Thyroid gland (tissue), 4 donors: ENCODE measurements around the gene EVA1B. TPM values are rescaled to one million over a fixed set of nuclear protein-coding genes. Genes with fewer than 3 reads are reported as not detected.

Source experiments
- DNase-seq, 2 donors: peaks; one replicate each; pipeline ENCODE4 v3.0.0-alpha.2; 2019
- H3K27ac ChIP-seq, 3 donors: fragments of 200-600 bp; sonication (generic); 1 replicate in 2 of 3; 2 replicates in 1 of 3; pipeline ENCODE4 v1.5.1; 2016 to 2019; ENCODE audit warnings: mild to moderate bottlenecking in 1 of 3, moderate library complexity in 1 of 3
- H3K27me3 ChIP-seq: fragments of 200-600 bp; sonication (generic); one replicate; pipeline ENCODE4 v1.5.1; 2019
- H3K36me3 ChIP-seq, 2 donors: fragments of 200-600 bp; sonication (generic); one replicate each; pipeline ENCODE4 v1.5.1; 2016 to 2019
- H3K4me1 ChIP-seq, 2 donors: fragments of 200-600 bp; sonication (generic); one replicate each; pipeline ENCODE4 v1.5.1; 2017 to 2019
- H3K4me3 ChIP-seq, 3 donors: fragments of 200-600 bp; sonication (generic); replicated peaks in 1 of 3; 1 replicate in 2 of 3; 2 replicates in 1 of 3; pipeline ENCODE4 v1.5.1; 2016; ENCODE audit warnings: mild to moderate bottlenecking in 1 of 3
- H3K9me3 ChIP-seq: fragments of 200-600 bp; sonication (generic); one replicate; pipeline ENCODE4 v1.5.1; 2017
- POLR2A ChIP-seq, 2 donors: fragments of 450-650 bp; IDR thresholded peaks; one replicate each; pipeline ENCODE4 v1.6.1; 2017; ENCODE audit warnings: antibody characterized with exemption in 2 of 2, mild to moderate bottlenecking in 2 of 2, moderate library complexity in 1 of 2
- WGBS, 2 donors: methylation state at CpG; one replicate each; pipeline ENCODE4 v1.1.5; 2017; 5-methylcytosine and 5-hydroxymethylcytosine counted together
- intact Hi-C: fragments of 100-400 bp; cut with DNase I; formaldehyde crosslinking; loops from one replicate; pipeline ENCODE4 v1.15.1; 2023
- total RNA-seq, 4 donors: library from RNA; depleted of rRNA; stranded (reverse); fragments of >200 nt; gene quantifications; one replicate each; pipeline ENCODE4 v1.2.3, GENCODE V29; 2016
- TF ChIP-seq, protein P1 (sequence below), 6 experiments: fragments of 200-600 bp in 3 of 6; fragments of 450-650 bp in 3 of 6; sonication (generic) in 3 of 6; IDR thresholded peaks; one replicate each; pipeline ENCODE4 v1.5.1; 2016 to 2019; ENCODE audit warnings: antibody characterized with exemption in 6 of 6, mild to moderate bottlenecking in 2 of 6, inconsistent platforms in 1 of 6, moderate library complexity in 1 of 6

EVA1B gene
- total RNA-seq, 4 donors from 2014 or later: 30.7 to 71.5 (median 52.5) TPM

DNA sequence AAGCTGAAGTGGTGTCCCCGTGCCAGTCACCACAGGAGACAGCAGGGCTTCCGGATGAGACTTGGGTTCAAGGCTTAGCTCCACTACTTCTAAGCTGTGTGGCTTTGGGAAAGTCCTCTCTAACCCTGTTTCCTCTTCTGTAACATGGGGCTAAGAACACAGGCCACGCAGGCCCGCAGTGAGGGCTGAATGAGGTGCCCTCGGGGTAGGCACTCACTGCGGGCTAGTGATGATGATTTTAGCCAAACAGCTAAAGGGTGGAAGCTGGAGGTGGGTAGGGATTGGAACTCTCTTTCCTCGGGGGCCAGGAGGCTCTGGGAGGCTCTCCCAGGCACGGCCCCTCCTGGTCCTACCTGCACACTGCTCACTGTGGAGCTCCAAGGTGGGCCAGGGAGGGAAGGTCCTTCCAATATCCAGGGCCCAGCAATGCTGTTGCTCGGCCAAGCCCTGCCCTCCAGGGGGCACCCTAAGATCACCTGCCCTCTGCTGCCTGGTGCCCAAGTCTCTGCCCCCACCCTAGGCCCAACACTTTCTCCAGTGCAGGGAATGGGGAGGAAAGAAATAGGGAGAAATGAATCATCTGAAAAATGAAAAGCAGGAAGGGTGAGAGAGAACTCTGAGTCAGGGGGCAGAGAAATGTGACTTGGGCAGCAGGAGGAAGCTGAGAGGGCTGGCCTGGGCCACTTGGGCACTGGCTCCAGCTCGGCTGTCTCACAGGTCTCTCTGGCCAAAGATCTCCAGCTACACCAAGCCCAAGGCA is 19.2 kb upstream of the EVA1B start:
- intact Hi-C loops: loop anchor here (2.0 kb wide), 1 partner anchor 78 kb away; no protein-coding TSS in a partner anchor
- Histone ChIP-seq H3K9me3 (no peaks in the 10 kb centered on the region), H3K4me1 (peaks cover 5 to 27% of the 10 kb centered on the region in 2 donors), H3K27ac (peak overlapping the region in 2 of 3 donors; percentile 54 to 66), H3K36me3 (peaks cover 30 to 47% of the 10 kb centered on the region in 2 donors), H3K27me3 (no peaks in the 10 kb centered on the region), H3K4me3 (no peak overlapping the region)
- WGBS, 2 donors: 76 to 82% methylated on average over 7 to 10 of the region's 10 CpGs
- no peak for TF ChIP-seq POLR2A (IDR thresholded peaks at IDR 0.05)
- TF ChIP-seq, protein P1, sequence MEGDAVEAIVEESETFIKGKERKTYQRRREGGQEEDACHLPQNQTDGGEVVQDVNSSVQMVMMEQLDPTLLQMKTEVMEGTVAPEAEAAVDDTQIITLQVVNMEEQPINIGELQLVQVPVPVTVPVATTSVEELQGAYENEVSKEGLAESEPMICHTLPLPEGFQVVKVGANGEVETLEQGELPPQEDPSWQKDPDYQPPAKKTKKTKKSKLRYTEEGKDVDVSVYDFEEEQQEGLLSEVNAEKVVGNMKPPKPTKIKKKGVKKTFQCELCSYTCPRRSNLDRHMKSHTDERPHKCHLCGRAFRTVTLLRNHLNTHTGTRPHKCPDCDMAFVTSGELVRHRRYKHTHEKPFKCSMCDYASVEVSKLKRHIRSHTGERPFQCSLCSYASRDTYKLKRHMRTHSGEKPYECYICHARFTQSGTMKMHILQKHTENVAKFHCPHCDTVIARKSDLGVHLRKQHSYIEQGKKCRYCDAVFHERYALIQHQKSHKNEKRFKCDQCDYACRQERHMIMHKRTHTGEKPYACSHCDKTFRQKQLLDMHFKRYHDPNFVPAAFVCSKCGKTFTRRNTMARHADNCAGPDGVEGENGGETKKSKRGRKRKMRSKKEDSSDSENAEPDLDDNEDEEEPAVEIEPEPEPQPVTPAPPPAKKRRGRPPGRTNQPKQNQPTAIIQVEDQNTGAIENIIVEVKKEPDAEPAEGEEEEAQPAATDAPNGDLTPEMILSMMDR (IDR thresholded peaks at IDR 0.05): peak in 5 of 6 experiments; percentile 56 to 78 (median 65)
- DNase-seq: peak; percentile 54 to 59

- no peaks in the 10 kb centered on the region for H3K9me3 ChIP-seq
- DNase-seq: no peak
- peaks cover 26 to 39% of the 10 kb centered on the region in 2 donors for H3K36me3 ChIP-seq
- no peak overlapping the region for H3K27ac ChIP-seq
- TF ChIP-seq, protein P1 (IDR thresholded peaks at IDR 0.05): no peak
- no peak for TF ChIP-seq POLR2A (IDR thresholded peaks at IDR 0.05)
- H3K4me1 ChIP-seq: peaks cover 5 to 27% of the 10 kb centered on the region in 2 donors
- no peaks in the 10 kb centered on the region for H3K27me3 ChIP-seq
- H3K4me3 ChIP-seq: no peak overlapping the region
- intact Hi-C loops: loop anchor here (2.0 kb wide), 1 partner anchor 79 kb away; no protein-coding TSS in a partner anchor
- WGBS, 2 donors: 88 to 91% methylated on average over 19 to 33 of the region's 34 CpGs
Observed at GRCh38 chr1:36341626-36342320, 18.3 kb upstream of the EVA1B start.

GRCh38 chr1:36339615-36340014 is 16.2 kb upstream of the EVA1B start:
- H3K9me3 ChIP-seq: no peaks in the 10 kb centered on the region
- no peak for DNase-seq
- H3K36me3 ChIP-seq: peaks cover 17 to 21% of the 10 kb centered on the region in 2 donors
- intact Hi-C loops: no loop called here
- 75 to 95% methylated on average over 9 of the region's 9 CpGs for WGBS, 2 donors
- H3K4me3 ChIP-seq: no peak overlapping the region
- no peaks in the 10 kb centered on the region for H3K27me3 ChIP-seq
- H3K4me1 ChIP-seq: peaks cover 5 to 27% of the 10 kb centered on the region in 2 donors
- TF ChIP-seq, protein P1 (IDR thresholded peaks at IDR 0.05): no peak
- no peak for TF ChIP-seq POLR2A (IDR thresholded peaks at IDR 0.05)
- H3K27ac ChIP-seq: peak overlapping the region in 2 of 3 donors; percentile 0 to 50

GRCh38 chr1:36339215-36339614 is 15.8 kb upstream of the EVA1B start:
- intact Hi-C loops: no loop called here
- Histone ChIP-seq H3K4me3 (no peak overlapping the region), H3K27me3 (no peaks in the 10 kb centered on the region), H3K4me1 (peaks cover 5 to 27% of the 10 kb centered on the region in 2 donors), H3K9me3 (no peaks in the 10 kb centered on the region), H3K36me3 (peaks cover 17% of the 10 kb centered on the region in 2 donors), H3K27ac (peak overlapping the region; percentile 40 to 50 (median 42))
- WGBS, 2 donors: 47 to 49% methylated on average over 6 to 7 of the region's 7 CpGs
- TF ChIP-seq, protein P1 (IDR thresholded peaks at IDR 0.05): no peak
- no peak for TF ChIP-seq POLR2A (IDR thresholded peaks at IDR 0.05)
- DNase-seq: peak; percentile 76 to 80
